Esophagus muscularis mucosa (tissue), 3 donors: ENCODE measurements around the gene BDKRB1.

Source experiments
- CTCF ChIP-seq, 3 experiments: fragments of 200-600 bp in 2 of 3; fragments of 450-650 bp in 1 of 3; sonication (generic) in 2 of 3; IDR thresholded peaks; one replicate each; pipeline ENCODE4 v1.5.1; 2017 to 2019; ENCODE audit warnings: antibody characterized with exemption in 3 of 3, mild to moderate bottlenecking in 2 of 3, moderate library complexity in 1 of 3
- POLR2A ChIP-seq: fragments of 450-650 bp; IDR thresholded peaks from one replicate; pipeline ENCODE4 v1.6.1; 2017; ENCODE audit warnings: antibody characterized with exemption, moderate library complexity, mild to moderate bottlenecking, low read depth

DNA sequence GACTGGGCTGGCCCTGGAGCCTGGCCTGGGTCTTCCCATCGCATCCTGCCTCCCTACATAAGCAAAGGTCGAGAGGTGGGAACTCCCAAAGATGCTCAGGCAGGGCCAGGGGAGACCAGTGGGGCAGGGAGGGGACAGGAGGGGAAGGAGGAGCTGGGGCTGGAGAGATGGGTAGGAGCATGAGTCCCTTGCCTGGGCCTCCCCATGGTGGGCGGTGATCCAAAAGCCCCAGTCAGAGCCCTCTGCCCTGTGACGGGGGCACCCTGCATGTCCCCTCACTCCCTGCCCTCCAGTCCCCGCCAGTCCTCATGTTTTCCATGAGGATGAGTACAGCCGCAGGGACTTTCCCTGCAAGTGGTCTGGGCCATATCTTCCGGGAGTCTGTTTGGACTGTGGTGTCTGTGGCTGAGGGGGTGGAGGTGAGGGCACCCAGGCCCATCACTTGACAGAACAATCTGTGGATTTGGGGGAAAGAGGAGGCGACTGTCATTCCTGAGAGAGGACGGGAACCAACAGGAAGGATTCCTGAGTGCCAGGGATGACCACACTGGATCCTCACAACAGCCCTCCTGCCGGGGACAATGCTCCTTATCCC is 42.0 kb upstream of the BDKRB1 start:
- TF ChIP-seq POLR2A (no peak), CTCF (IDR thresholded peaks at IDR 0.05) (no peak)
